AG04450 (cell line): Measurements from ENCODE around the gene MMP28. TPM values are rescaled to one million over a fixed set of nuclear protein-coding genes. Genes with fewer than 3 reads are reported as not detected.

Experiments
- CTCF ChIA-PET: fragments of 300-600, 350-600 bp; formaldehyde crosslinking; extraction: SDS; loops from one replicate; lab custom pipeline; 2022; ENCODE audit warnings: antibody characterized with exemption, inconsistent platforms; lab: Charles Lee
- POLR2A ChIA-PET: fragments of 350-600 bp; formaldehyde crosslinking; extraction: SDS; loops from one replicate; lab custom pipeline; 2021; ENCODE audit warnings: antibody characterized with exemption, inconsistent platforms; lab: Yijun Ruan, JAX
- DNase-seq: peaks from one replicate; pipeline ENCODE4 v3.0.0-alpha.2; 2011; ENCODE audit warnings: low read depth, low spot score
- H3K27ac ChIP-seq: one replicate; pipeline ENCODE4 v1.5.1; 2012; ENCODE audit warnings: low read depth, low read length, control low read depth
- H3K27me3 ChIP-seq: one replicate; pipeline ENCODE4 v1.6.0; 2012; ENCODE audit warnings: low read length; ENCODE audit not compliant: control insufficient read depth, insufficient read depth
- H3K4me3 ChIP-seq: 2 replicates; pipeline ENCODE4 v1.5.1; 2011; ENCODE audit warnings: mild to moderate bottlenecking, low read depth, low read length, control low read depth
- H3K9me3 ChIP-seq: 2 replicates; pipeline ENCODE4 v1.5.1; 2012; ENCODE audit warnings: low read length; ENCODE audit not compliant: control insufficient read depth, insufficient read depth
- polyA plus RNA-seq: library from polyadenylated mRNA; depleted of rRNA; stranded (reverse); fragments of >200 nt; gene quantifications from 2 replicates; pipeline ENCODE4 v1.2.3, GENCODE V29; 2011
- TF ChIP-seq, protein P1 (sequence below): IDR thresholded peaks from 2 replicates; pipeline ENCODE4 v1.5.1; 2011; ENCODE audit warnings: low read depth, low read length, control low read depth, inconsistent platforms

MMP28 gene
- polyA plus RNA-seq, 1 experiment: 0.17 TPM

DNA sequence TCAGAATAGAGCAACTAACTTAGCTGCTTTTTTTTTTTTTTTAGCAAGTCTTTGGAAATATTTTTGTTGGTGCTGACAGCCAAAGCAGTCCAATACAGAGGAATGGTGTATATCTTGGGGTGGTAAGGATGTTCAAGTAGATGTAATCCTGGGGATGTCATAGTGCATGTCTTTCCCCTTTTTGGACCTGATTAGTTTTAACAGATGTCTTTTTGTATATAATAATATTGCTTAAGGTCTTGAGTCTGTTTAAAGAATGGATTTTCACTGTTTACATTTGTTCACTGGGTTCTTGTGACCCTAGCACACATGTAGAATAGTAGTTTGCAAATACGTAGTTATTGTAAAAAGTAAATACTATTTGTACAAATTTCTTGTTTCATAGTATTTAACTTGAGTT is 21.8 kb upstream of the MMP28 start:
- no peak overlapping the region for H3K4me3 ChIP-seq
- no peak overlapping the region for H3K27ac ChIP-seq
- ChIA-PET CTCF (interaction anchor here (0.7 to 3.0 kb wide), 6 partner anchors 9 to 138 kb away, joined by 3 to 27 read pairs (median 14); partner anchors contain the start of gene TAF15), POLR2A (interaction anchor here (0.6 to 2.0 kb wide), 3 partner anchors 8 to 238 kb away, joined by 3 to 8 read pairs (median 3); partner anchors contain the start of gene TAF15)
- no peaks in the 10 kb centered on the region for H3K27me3 ChIP-seq
- peak; percentile 57 for DNase-seq
- H3K9me3 ChIP-seq: no peaks in the 10 kb centered on the region
- TF ChIP-seq, protein P1, sequence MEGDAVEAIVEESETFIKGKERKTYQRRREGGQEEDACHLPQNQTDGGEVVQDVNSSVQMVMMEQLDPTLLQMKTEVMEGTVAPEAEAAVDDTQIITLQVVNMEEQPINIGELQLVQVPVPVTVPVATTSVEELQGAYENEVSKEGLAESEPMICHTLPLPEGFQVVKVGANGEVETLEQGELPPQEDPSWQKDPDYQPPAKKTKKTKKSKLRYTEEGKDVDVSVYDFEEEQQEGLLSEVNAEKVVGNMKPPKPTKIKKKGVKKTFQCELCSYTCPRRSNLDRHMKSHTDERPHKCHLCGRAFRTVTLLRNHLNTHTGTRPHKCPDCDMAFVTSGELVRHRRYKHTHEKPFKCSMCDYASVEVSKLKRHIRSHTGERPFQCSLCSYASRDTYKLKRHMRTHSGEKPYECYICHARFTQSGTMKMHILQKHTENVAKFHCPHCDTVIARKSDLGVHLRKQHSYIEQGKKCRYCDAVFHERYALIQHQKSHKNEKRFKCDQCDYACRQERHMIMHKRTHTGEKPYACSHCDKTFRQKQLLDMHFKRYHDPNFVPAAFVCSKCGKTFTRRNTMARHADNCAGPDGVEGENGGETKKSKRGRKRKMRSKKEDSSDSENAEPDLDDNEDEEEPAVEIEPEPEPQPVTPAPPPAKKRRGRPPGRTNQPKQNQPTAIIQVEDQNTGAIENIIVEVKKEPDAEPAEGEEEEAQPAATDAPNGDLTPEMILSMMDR: no peak

DNA sequence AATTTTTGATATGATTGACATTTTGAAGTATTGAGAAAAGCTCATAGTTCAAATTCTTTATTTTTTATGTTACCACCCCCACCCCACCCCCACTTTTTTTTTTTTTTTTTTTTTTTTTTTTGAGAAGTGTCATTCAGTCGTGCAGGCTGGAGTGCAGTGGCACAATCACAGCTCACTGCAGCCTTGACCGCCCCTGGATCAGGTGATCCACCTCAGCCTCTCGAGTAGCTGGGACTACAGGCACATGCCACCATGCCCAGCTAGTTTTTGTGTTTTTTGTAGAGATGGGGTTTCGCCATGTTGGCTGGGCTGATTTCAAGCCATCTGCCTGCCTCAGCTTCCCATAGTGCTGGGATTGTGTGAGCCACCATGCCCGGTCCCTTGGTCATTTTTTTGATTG is 21.3 kb upstream of the MMP28 start:
- POLR2A ChIA-PET: interaction anchor here (0.6 to 2.0 kb wide), 3 partner anchors 8 to 238 kb away, joined by 3 to 8 read pairs (median 3); partner anchors contain the start of gene TAF15
- DNase-seq: no peak
- H3K27me3 ChIP-seq: no peaks in the 10 kb centered on the region
- TF ChIP-seq, protein P1: no peak
- H3K9me3 ChIP-seq: no peaks in the 10 kb centered on the region
- CTCF ChIA-PET: interaction anchor here (0.6 to 3.0 kb wide), 9 partner anchors 8 to 204 kb away, joined by 3 to 27 read pairs (median 6); partner anchors contain the start of gene TAF15
- no peak overlapping the region for H3K4me3 ChIP-seq
- H3K27ac ChIP-seq: no peak overlapping the region

DNA sequence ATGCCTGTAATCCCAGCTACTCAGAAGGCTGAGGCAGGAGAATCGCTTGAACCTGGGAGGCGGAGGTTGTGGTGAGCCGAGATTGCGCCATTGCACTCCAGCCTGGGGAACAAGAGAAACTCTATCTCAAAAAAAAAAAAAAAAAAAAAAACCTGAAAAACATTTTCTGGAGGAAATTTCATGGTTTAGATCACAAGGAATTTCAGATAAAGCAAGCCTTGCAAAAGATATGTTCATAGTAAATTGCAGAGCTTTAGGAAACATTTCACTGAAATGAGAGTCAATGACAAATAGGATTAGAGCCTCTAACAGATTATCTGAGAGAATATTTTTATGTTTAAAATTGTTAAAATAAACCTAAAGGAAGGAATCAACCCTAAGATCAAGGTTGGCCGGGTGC is 17.0 kb upstream of the MMP28 start:
- Histone ChIP-seq H3K4me3 (no peak overlapping the region), H3K27me3 (no peaks in the 10 kb centered on the region), H3K27ac (no peak overlapping the region), H3K9me3 (no peaks in the 10 kb centered on the region; the same call in 1 of the 2 replicates)
- CTCF ChIA-PET: interaction anchor here (0.6 to 9.6 kb wide), 4 partner anchors 8 to 753 kb away, joined by 3 to 478 read pairs (median 9); partner anchors contain the start of gene C17orf50
- TF ChIP-seq, protein P1: no peak
- POLR2A ChIA-PET: no interaction called here
- DNase-seq: no peak

DNA sequence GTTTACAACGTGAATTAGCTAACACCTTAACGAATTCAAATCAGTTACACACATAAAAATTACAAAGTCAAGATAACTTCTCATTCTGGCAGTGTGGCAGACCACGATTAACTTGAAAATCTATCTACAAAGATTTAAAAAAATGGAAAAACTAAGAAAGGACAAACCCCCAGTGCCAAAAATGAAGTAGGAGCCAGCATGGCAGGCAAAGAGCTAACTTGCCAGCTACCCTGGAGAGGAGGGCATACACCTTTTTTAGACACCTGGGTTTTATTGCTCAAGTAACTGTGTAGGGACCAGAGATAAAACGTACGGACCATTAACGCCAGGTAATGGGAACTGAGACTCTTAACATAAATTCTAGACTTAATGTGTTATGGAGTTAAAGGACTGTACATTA is 16.3 kb upstream of the MMP28 start:
- DNase-seq: no peak
- no peaks in the 10 kb centered on the region for H3K27me3 ChIP-seq
- no peaks in the 10 kb centered on the region; the same call in 1 of the 2 replicates for H3K9me3 ChIP-seq
- POLR2A ChIA-PET: no interaction called here
- H3K27ac ChIP-seq: no peak overlapping the region
- no peak overlapping the region for H3K4me3 ChIP-seq
- TF ChIP-seq, protein P1: no peak
- CTCF ChIA-PET: interaction anchor here (9.6 kb wide), 1 partner anchor 46 kb away, joined by 478 read pairs; the partner anchor contains the start of gene C17orf50

DNA sequence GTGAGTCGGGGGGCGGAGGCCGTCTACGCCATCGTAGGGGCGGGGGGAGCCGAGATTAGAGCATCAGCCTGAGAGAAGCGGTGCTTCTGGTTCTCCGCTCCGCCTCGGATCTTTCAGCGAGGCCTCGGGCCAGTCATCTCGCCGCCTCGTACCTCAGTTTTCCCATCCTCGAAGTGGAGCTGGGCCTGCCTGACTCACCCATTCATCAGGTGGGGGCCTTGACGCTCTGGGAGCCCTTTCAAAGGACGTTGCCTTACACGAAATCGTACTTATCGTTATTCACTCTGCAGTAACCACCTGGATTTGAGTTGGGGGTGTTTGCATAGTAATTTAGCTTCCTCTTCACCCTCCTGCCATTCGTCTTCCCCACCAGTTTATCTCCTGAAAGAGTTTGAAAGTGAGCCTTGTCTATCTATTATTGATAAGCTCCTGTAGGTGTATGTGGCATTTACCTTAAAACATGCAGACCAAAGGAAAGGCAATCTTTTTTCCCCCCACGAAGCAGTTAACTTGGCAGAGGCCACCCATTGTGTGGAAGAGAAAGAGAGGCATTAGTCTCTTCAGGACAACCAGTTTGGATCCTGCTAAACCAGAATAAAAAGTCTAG is 14.5 kb upstream of the MMP28 start:
- DNase-seq: no peak
- no peaks in the 10 kb centered on the region; the same call in 1 of the 2 replicates for H3K9me3 ChIP-seq
- peak overlapping the region; percentile 99 for H3K4me3 ChIP-seq
- POLR2A ChIA-PET: interaction anchor here (0.6 to 1.8 kb wide), 7 partner anchors 9 to 791 kb away, joined by 3 to 13 read pairs (median 4); partner anchors contain the start of gene MRM1
- peak overlapping the region; percentile 91 for H3K27ac ChIP-seq
- TF ChIP-seq, protein P1: no peak
- CTCF ChIA-PET: interaction anchor here (1.0 to 9.6 kb wide), 8 partner anchors 10 to 196 kb away, joined by 3 to 478 read pairs (median 12); partner anchors contain the start of gene C17orf50
- H3K27me3 ChIP-seq: no peaks in the 10 kb centered on the region
